Measurements from ENCODE around the gene PPFIBP2.

DNA sequence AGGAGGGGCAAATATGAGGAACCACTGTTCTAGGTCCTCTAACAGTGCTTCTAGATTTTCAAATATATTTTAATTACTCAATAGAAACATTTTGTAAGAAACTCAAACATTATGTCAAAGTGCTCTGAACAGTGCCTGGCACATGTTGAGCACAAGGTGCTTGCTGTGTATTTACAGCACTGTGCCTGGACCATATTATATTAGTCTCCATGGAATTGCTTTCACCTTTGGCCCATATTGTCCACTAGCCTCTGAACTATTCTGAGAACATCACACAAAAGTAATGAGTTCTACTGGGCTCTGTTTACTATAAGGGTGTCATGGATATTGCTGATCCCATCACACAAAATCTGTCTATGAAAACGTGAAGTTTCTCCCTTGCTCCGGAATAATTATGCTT lies 76.7 kb downstream of the PPFIBP2 start:
- TF ChIP-seq, protein P1, sequence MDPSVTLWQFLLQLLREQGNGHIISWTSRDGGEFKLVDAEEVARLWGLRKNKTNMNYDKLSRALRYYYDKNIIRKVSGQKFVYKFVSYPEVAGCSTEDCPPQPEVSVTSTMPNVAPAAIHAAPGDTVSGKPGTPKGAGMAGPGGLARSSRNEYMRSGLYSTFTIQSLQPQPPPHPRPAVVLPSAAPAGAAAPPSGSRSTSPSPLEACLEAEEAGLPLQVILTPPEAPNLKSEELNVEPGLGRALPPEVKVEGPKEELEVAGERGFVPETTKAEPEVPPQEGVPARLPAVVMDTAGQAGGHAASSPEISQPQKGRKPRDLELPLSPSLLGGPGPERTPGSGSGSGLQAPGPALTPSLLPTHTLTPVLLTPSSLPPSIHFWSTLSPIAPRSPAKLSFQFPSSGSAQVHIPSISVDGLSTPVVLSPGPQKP (IDR thresholded peaks at IDR 0.05; ENCODE audit: low read depth, low read length) = no peak
- TF ChIP-seq RAD21 (conservative IDR thresholded peaks at IDR 0.05 in 1 of 2, IDR thresholded peaks at IDR 0.05 in 1 of 2) = no peak
- TF ChIP-seq, protein P2, sequence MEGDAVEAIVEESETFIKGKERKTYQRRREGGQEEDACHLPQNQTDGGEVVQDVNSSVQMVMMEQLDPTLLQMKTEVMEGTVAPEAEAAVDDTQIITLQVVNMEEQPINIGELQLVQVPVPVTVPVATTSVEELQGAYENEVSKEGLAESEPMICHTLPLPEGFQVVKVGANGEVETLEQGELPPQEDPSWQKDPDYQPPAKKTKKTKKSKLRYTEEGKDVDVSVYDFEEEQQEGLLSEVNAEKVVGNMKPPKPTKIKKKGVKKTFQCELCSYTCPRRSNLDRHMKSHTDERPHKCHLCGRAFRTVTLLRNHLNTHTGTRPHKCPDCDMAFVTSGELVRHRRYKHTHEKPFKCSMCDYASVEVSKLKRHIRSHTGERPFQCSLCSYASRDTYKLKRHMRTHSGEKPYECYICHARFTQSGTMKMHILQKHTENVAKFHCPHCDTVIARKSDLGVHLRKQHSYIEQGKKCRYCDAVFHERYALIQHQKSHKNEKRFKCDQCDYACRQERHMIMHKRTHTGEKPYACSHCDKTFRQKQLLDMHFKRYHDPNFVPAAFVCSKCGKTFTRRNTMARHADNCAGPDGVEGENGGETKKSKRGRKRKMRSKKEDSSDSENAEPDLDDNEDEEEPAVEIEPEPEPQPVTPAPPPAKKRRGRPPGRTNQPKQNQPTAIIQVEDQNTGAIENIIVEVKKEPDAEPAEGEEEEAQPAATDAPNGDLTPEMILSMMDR (IDR thresholded peaks at IDR 0.05) = no peak

Data from A549 (cell line).